Heart right ventricle (tissue), 16 donors: Measurements from ENCODE around the gene HSPA12A. TPM values are rescaled to one million over a fixed set of nuclear protein-coding genes. Genes with fewer than 3 reads are reported as not detected.

Experiments used
- ATAC-seq, 8 donors: fragments of 200-7000 bp; cut with Tn5 transposase; one replicate each; pipeline ENCODE4 v1.9.1; 2020; ENCODE audit warnings: mild to moderate bottlenecking in 8 of 8, moderate library complexity in 8 of 8, moderate number of reproducible peaks in 1 of 8
- DNase-seq, 2 donors: peaks; one replicate each; pipeline ENCODE4 v3.0.0-alpha.2; 2020
- H3K27ac ChIP-seq, 10 donors: fragments of 200-600 bp; sonication (generic) in 2 of 10; one replicate each; pipeline versions ENCODE4 v1.5.0 to v1.8.0; 2020 to 2022; ENCODE audit warnings: mild to moderate bottlenecking in 3 of 10
- H3K27me3 ChIP-seq, 7 donors: fragments of 200-600 bp; one replicate each; pipeline ENCODE4 v1.8.0; 2021 to 2022; ENCODE audit warnings: mild to moderate bottlenecking in 2 of 7
- H3K36me3 ChIP-seq, 9 donors: fragments of 200-600 bp; sonication (generic) in 1 of 9; one replicate each; pipeline versions ENCODE4 v1.5.0 to v1.8.0; 2020 to 2022; ENCODE audit warnings: mild to moderate bottlenecking in 2 of 9
- H3K4me1 ChIP-seq, 9 donors: fragments of 200-600 bp; sonication (generic) in 1 of 9; one replicate each; pipeline versions ENCODE4 v1.5.0 to v1.8.0; 2020 to 2022; ENCODE audit warnings: mild to moderate bottlenecking in 4 of 9
- H3K4me3 ChIP-seq, 10 donors: fragments of 200-600 bp; sonication (generic) in 2 of 10; one replicate each; pipeline versions ENCODE4 v1.5.0 to v1.8.0; 2020 to 2022; ENCODE audit warnings: mild to moderate bottlenecking in 7 of 10, moderate library complexity in 2 of 10
- H3K9me3 ChIP-seq, 11 donors: fragments of 200-600 bp in 10 of 11; sonication (generic) in 2 of 11; one replicate each; pipeline versions ENCODE4 v1.5.0 to v1.8.0; 2013 to 2022; ENCODE audit warnings: mild to moderate bottlenecking in 2 of 11, control low read depth in 1 of 11, moderate library complexity in 1 of 11
- WGBS, 2 donors: extraction: QIAGEN DNeasy Blood & Tissue Kit; methylation state at CpG; one replicate each; pipeline ENCODE4 v1.1.7; 2013; ENCODE audit warnings: inconsistent platforms in 1 of 2; 5-methylcytosine and 5-hydroxymethylcytosine counted together
- intact Hi-C, 10 donors: fragments of 100-400 bp; cut with DNase I; formaldehyde crosslinking; loops; one replicate each; pipeline versions ENCODE4 v1.11.1 to v1.14.2; 2022
- polyA plus RNA-seq, 2 donors: library from polyadenylated mRNA; stranded (reverse); fragments of 200-250 nt; gene quantifications; one replicate each; pipeline ENCODE4 v1.2.3, GENCODE V29; 2013
- total RNA-seq, 10 donors: library from RNA; stranded (reverse); fragmentation: NEBNext Ultra II Directional in 3 of 10; extraction: Animal tissue kit (Norgen Biotek cat#: 25700) in 3 of 10; gene quantifications; one replicate each; pipeline versions ENCODE4 v1.2.1 to v1.2.4, GENCODE V29; 2021 to 2023
- TF ChIP-seq, protein P1 (sequence below), 9 donors: fragments of 200-600 bp; sonication (generic) in 2 of 9; IDR thresholded peaks; one replicate each; pipeline versions ENCODE4 v1.5.0 to v1.8.0; 2021 to 2022; ENCODE audit warnings: antibody characterized with exemption in 9 of 9, mild to moderate bottlenecking in 5 of 9, moderate library complexity in 1 of 9
- donor health status: Arrhythmogenic right ventricular cardiomyopathy.
- donor health status: ischemic (EF 13 %, LVEDD 7.1; RV severe dilation, severe dysfunction).
- donor health status: healthy with polysubstance abuse.
- donor health status: DM: no; HTN: yes; CAD: no.
- donor health status: DM: no; HTN: no; CAD: no.
- donor health status: ischemic (EF 25% LVEDD 6.9; RV normal size, moderate dysfunction).
- donor health status: ischemic (EF 25% LVEDD 5.7; RV mildly dilated, moderate dysfunction).
- donor health status: healthy.
- donor health status: DM: yes; HTN: yes; CAD: no.
- donor health status: Ischemic cardiomyopathy.
- donor health status: ischemic (EF 35%, LVEDD 5.7; RV mildly dilated, moderate dysfunction).
- donor health status: nonischemic (EF 11% LVEDD 7.7; RV severe dilation, severe dysfunction).
- donor health status: DM: yes; HTN: yes; CAD: no.
- donor health status: PGD.
- donor health status: ischemic (EF 29% LVEDD 5.4; RV normal size, mild dysfunction).
- donor health status: nonischemic (EF 23%, LVEDD 6.1; RV moderate dilation, normal function).

HSPA12A gene
- total and polyA plus RNA-seq, 12 donors = 5.1 to 18.1 (median 10.2) TPM

DNA sequence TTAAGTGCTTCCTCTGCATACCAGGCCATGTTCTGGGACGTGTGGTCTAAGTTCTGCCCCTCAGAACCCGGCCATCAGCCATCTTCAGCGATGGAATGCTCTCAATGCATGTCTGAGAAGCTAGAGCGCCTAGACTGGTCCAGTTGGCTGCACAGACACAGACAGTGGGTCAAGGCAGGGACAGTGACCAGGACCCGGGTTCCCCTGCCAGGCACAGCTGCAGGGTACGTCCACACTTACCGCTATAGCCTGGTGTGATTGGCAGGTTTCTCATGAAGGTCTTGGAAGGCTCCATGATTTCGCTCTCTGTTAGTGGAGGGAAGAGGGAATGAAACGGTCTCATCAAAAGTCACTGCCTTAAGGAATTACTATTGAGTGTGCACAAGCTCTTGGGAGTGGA lies 74.3 kb downstream of the HSPA12A start:
- ATAC-seq (no peak), DNase-seq (no peak)
- H3K9me3 ChIP-seq = peaks cover 0 to 7% (median 0%) of the 10 kb centered on the region in 11 donors
- H3K27ac ChIP-seq = no peak overlapping the region
- H3K27me3 ChIP-seq = peaks cover 0 to 32% (median 18%) of the 10 kb centered on the region in 7 donors
- no peak overlapping the region for H3K4me3 ChIP-seq
- intact Hi-C loops = no loop called here
- peaks cover 0 to 13% (median 0%) of the 10 kb centered on the region in 9 donors for H3K36me3 ChIP-seq
- 92 to 94% methylated on average over 9 of the region's 9 CpGs for WGBS, 2 donors
- no peaks in the 10 kb centered on the region for H3K4me1 ChIP-seq
- TF ChIP-seq, protein P1, sequence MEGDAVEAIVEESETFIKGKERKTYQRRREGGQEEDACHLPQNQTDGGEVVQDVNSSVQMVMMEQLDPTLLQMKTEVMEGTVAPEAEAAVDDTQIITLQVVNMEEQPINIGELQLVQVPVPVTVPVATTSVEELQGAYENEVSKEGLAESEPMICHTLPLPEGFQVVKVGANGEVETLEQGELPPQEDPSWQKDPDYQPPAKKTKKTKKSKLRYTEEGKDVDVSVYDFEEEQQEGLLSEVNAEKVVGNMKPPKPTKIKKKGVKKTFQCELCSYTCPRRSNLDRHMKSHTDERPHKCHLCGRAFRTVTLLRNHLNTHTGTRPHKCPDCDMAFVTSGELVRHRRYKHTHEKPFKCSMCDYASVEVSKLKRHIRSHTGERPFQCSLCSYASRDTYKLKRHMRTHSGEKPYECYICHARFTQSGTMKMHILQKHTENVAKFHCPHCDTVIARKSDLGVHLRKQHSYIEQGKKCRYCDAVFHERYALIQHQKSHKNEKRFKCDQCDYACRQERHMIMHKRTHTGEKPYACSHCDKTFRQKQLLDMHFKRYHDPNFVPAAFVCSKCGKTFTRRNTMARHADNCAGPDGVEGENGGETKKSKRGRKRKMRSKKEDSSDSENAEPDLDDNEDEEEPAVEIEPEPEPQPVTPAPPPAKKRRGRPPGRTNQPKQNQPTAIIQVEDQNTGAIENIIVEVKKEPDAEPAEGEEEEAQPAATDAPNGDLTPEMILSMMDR (IDR thresholded peaks at IDR 0.05) = no peak

DNA sequence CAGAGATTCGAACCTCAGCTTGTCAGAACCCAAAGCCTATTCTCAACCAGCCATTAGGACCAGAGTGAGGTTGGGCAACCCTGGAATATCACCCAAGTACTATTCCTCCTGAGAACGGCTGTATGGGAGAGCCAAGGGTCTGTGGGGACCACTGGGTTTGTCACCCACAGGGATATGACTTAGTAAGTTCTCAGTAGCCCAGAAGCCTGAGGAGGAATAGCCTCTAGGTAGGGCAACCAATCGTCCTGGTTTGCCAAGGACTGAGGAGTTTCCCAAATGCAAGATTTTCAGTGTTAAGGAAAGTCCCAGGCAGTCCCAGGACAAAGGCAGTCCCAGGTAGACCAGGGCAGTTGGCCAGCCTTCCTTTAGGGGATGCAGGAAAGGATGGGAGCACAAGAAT lies 74.9 kb downstream of the HSPA12A start:
- Histone ChIP-seq H3K27ac (no peak overlapping the region), H3K9me3 (peaks cover 0 to 7% (median 0%) of the 10 kb centered on the region in 11 donors), H3K4me1 (no peaks in the 10 kb centered on the region), H3K4me3 (no peak overlapping the region), H3K27me3 (peaks cover 0 to 36% (median 18%) of the 10 kb centered on the region in 7 donors), H3K36me3 (peaks cover 0 to 7% (median 0%) of the 10 kb centered on the region in 9 donors)
- ATAC-seq (no peak), DNase-seq (no peak)
- TF ChIP-seq, protein P1 (IDR thresholded peaks at IDR 0.05) = no peak
- intact Hi-C loops = no loop called here
- 88 to 92% methylated on average over 3 of the region's 3 CpGs for WGBS, 2 donors

DNA sequence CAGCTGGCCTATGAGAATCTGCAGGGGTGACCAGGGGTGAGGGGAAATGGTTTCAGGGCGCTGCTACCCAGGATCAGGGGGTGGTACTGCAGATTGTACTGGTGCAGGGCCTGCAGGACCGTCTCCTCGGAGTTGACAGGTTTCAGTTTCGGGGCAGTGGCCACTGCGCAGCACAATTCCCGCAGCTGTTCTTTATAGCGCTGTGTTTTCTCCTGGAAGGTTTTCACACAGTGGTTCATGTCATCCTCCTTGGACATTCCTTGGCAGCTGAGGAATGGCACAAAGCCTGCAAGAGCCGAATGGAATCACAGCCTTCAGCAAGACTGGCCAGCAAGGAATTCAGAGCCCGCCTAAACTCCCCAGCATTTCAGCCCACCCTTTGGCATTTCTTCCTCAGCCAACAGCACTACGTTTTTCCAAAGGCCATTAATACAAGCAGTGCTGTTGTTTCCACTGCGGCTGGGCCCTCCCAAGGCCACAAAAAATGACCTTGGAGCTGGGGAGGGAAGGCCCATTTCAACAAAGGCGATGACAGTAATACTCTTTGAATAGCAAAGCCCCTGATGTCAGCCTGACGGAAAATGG lies 76.7 kb downstream of the HSPA12A start:
- 52 to 56% methylated on average over 13 of the region's 13 CpGs for whole genome bisulfite sequencing, 2 donors
- H3K27me3 ChIP-seq = peaks cover 0 to 36% (median 17%) of the 10 kb centered on the region in 7 donors
- no peaks in the 10 kb centered on the region for H3K4me1 ChIP-seq
- TF ChIP-seq, protein P1 (IDR thresholded peaks at IDR 0.05) = no peak
- intact Hi-C loops = no loop called here
- H3K27ac ChIP-seq = peak overlapping the region in 1 of 10 donors; percentile 25
- peak in 1 of 2 donors; percentile 22 for DNase-seq
- H3K4me3 ChIP-seq = peak overlapping the region in 5 of 10 donors; percentile 19 to 31 (median 26)
- peaks cover 0 to 7% (median 0%) of the 10 kb centered on the region in 11 donors for H3K9me3 ChIP-seq
- no peaks in the 10 kb centered on the region for H3K36me3 ChIP-seq
- peak; percentile 40 to 76 (median 66) for ATAC-seq

DNA sequence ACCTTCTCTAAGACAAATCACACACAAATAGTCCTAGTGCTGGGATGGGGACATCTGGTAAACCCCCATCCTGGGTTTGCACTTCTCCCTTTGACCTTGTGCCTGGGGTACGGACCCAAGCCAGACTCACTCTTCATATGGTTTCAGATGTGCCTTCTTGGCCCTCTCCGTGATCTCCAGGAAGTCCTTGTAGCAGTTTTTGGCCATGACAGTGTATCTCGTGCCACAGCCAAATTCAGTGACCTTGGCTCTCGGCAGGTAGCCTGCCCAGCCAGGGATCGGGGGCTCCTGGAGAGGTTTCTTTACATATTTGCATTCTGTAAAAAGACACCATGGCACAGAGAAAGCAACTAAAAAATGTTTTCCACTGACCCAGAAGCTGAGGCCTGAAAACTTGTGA lies 77.7 kb downstream of the HSPA12A start:
- no peak overlapping the region for H3K27ac ChIP-seq
- intact Hi-C loops = no loop called here

More for the DNA sequence above, 77.7 kb downstream of the HSPA12A start:
- Histone ChIP-seq H3K9me3 (peaks cover 0 to 7% (median 0%) of the 10 kb centered on the region in 11 donors), H3K27me3 (peaks cover 0 to 26% (median 7%) of the 10 kb centered on the region in 7 donors), H3K4me3 (no peak overlapping the region), H3K4me1 (no peaks in the 10 kb centered on the region), H3K36me3 (no peaks in the 10 kb centered on the region)
- 87 to 95% methylated on average over 5 of the region's 5 CpGs for WGBS, 2 donors
- no peak for ATAC-seq
- no peak for DNase-seq
- TF ChIP-seq, protein P1 (IDR thresholded peaks at IDR 0.05) = no peak
